Keratinocyte (primary cell): ENCODE data around the gene PRPH2.

Experiments
- CTCF ChIP-seq, 3 experiments: IDR thresholded peaks in 1 of 3; conservative IDR thresholded peaks in 1 of 3; optimal IDR thresholded peaks in 1 of 3; 2 replicates in 2 of 3; 3 replicates in 1 of 3; pipeline versions ENCODE3 to v1.5.1; 2011; ENCODE audit warnings: low read length in 3 of 3, mild to moderate bottlenecking in 3 of 3, moderate library complexity in 2 of 3, control low read depth in 1 of 3, inconsistent platforms in 1 of 3; ENCODE audit not compliant: insufficient read depth in 2 of 3; ENCODE audit errors: extremely low read depth in 1 of 3
- EZH2 ChIP-seq: IDR thresholded peaks from one replicate; pipeline ENCODE4 v1.6.1; 2012; ENCODE audit warnings: inconsistent platforms, mild to moderate bottlenecking, low read length, moderate library complexity

DNA sequence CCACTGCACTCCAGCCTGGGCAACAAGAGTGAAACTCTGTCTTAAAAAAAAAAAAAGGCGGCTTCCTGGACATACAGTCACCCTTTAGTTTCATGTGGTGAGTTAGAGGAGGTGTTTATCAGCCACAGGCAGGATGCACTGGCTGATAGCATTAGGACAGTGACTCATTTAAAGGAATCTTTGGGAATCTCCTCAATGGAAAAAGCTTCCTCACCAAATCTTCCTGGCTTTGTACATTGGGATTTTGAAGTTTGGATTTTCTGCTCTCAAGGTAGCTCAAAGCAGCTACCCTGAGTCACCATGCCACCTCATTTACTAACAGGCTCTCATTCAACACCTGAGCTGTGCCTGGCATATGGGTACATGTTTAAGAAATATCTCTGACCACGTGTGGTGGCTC, 20.2 kb downstream of the PRPH2 start:
- TF ChIP-seq EZH2 (no peak), CTCF (optimal IDR thresholded peaks at IDR 0.05 in 1 of 3, IDR thresholded peaks at IDR 0.05 in 1 of 3, conservative IDR thresholded peaks at IDR 0.05 in 1 of 3; ENCODE audit: extremely low read depth in 1 of 3, insufficient read depth in 2 of 3, low read length in 3 of 3) (no peak)
